GM21423 (cell line): Measurements from ENCODE around the gene KRTAP6-2.

Experiments
- ATAC-seq: cut with Tn5 transposase; IDR thresholded peaks from one replicate; pipeline ENCODE4 v1.9.1; 2021; ENCODE audit warnings: mild to moderate bottlenecking, moderate library complexity; ENCODE audit not compliant: unreplicated experiment

The KRTAP6-2 gene, protein sequence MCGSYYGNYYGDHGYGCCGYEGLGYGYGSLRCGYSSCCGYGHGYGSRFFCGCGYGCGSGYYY

DNA sequence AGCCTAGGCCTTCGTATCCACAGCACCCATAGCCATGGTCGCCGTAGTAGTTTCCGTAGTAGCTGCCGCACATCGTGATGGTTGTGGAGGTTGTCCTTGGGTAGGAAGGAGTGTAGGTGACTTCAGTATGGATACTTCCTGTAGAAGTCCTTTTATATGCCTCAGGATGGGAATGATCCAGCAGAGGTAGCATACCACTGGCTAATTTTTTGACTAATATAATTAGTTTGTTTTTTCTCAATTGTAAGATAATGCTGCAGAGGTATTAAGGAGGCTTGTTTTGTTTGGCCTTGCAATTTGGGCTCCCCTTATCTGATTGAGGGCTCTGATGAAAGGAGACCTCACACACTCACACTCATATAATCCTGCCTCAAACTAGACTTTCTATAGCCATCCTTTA is at the start of gene KRTAP6-2:
KRTAP6-2 (minus strand) TSS at position 101 of the 400 bp plus-strand sequence; CDS start at position 73, 28 bp downstream.
- no peak for ATAC-seq

DNA sequence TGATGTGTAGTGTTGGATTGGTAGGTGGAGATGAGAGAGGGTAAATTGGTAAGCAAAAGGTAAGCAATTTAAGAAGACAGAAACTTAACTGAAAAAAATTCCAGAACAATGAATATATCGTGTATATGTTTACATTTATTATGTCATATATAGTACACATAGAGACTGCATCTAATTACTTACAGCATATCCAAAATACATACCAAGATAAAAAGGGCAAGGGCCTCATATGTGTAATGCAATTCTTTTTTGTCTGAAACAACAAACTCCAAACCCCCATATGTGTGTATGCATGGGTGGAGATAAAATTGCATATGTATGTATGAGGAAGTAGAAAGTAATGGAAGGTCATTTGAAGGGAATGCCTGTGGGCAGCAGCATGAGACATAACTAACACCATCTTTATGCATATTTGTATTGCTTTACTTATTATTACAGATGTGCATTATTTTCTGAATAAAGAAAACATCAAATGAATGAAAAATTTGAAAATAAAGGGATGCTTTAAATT is 48.3 kb upstream of the KRTAP6-2 start:
- no peak for ATAC-seq

DNA sequence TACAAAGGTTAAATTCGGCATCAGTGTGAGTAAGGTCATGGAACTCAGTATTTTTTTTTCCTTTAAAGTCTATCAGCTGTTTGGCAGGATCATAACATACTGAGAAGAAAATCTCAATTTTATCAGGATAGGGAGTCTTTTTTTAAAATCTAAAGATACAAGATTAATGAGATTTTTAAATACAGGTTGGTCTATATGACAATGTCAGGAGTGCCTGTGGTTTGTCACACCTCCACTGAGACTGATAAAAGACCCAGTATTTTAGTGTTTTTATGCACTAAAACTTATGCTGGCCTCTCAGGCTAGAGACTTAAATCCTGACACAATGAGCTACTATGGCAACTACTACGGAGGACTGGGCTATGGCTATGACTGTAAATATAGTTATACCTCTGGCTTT is 43.9 kb upstream of the KRTAP6-2 start, which contains the start of gene KRTAP20-3:
KRTAP20-3 (plus strand) TSS at position 301 of the 400 bp plus-strand sequence.
- ATAC-seq: no peak

DNA sequence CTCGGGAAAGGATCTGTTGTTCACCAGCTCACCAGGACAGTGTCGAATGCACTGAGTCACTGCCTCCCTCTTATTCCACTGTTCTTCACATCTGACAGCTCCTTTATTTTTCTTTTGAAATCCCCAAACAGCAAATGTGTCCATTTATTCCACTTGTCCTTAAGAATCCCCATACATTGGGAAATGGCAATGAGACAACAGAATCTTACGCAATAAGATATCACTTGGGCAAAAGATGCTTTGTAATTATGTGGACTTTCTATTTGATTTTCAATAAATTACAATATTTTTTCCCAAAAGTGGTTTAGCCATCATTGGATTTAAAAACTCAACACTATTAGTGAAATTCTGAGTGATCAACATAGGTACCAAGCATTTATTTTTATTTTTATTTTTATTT is 40.0 kb upstream of the KRTAP6-2 start:
- ATAC-seq: no peak

DNA sequence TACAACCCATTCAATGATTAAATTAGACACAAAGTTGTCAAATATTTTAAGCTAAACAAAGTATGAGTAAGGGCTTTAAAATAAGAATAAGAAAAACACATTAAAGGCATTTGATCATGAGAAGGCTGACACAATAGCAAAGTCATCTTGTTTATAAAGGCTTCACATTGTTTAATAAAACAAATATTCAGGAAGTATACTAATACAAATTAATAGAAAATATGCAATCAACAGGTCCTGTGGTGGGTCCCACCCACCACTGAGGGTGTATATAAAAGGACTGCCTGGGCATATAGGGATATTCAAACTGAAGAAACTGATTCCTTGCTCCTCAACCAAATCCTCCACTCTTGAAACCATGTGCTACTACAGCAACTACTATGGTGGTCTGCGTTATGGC is 36.2 kb upstream of the KRTAP6-2 start, which contains the start of gene KRTAP20-2:
KRTAP20-2 (plus strand) TSS at position 301 of the 400 bp plus-strand sequence; CDS start at position 359, 58 bp downstream.
- ATAC-seq: no peak

DNA sequence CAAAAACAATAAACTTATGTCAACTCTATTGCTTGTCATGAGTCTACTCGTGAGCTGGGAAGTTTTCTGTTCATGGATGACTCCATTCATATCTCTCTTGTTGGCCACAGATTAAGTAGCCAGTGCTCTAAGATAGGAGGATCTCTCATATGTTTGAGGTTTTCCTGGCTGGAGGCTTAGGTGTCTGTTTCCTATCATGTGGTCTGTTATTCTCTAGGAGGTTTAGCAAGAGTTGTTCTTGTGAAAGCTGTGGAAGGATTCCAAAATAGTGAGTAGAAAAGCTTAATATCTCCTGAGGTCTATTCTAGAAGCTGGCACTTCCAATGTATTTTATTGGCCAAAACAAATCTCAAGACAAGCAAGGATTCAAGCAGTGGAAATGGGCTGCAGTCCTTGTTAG is 30.5 kb upstream of the KRTAP6-2 start:
- ATAC-seq: no peak

DNA sequence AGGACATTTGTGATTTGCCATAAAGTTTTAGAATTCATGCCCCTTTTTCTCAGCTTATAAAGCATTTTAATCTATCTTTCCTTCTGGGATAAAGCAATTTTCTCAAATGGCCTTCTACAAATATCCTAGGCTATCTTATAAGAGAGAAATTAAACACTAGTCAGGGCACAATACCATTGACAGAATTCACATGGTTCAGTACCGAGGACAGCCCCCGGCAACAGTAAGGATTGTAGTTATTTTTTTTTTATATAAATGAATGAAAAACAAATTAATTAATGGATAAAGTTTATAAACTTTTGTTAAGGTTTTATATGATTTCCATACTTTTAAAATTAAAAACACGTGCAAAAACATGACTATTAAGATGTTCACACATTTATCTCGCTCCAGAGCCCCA is 29.4 kb upstream of the KRTAP6-2 start:
- no peak for ATAC-seq

DNA sequence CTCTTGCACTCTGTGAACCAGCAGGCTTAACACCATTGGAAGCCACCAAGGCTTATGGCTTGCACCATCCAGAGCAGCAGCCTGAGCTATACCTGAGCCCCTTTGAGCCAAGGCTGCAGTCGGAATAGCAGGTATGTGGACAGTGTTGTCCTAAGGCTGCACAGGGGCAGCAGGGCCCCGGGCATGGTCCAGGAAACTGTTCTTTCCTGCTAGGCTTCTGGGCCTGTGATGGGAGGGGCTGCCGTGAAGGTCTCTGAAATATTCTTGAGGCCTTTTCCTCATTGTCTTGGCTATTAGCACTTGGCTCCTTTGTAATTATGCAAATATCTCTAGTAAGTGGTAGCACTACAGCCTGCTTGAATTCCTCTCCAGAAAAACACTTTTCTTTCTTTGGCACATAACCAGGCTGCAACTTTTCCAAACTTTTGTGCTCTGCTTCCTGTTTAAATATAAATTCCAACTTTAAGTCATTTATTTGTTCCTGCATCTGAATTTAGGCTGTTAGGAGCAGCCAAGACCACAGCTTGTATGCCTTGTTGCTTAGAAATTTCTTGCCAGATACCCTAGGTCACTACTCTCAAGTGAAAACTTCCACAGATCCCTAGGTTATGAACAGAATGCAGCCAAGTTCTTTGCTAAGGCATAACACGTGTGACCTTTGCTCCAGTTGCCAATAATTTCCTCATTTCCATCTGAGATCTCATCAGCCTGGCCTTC is 26.9 kb upstream of the KRTAP6-2 start:
- no peak for ATAC-seq

DNA sequence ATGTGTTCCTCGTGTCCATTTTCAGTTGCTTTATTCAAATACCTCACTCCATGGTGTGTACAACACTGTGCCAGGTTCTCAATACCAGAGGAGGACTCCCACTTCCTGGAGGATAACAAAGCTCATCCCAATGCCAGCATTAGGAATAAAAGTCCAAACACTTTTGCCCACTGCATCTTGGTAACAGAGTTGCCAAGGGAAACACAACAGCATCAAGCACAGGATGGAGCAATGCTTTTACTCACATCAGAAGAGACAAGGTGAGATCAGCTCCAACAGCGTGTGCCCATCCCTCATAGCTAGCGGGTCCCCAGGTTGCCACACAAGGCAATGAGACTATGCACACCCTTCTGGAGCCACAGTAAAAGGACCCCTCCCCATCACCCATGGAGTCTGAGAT is 24.7 kb upstream of the KRTAP6-2 start:
- no peak for ATAC-seq

DNA sequence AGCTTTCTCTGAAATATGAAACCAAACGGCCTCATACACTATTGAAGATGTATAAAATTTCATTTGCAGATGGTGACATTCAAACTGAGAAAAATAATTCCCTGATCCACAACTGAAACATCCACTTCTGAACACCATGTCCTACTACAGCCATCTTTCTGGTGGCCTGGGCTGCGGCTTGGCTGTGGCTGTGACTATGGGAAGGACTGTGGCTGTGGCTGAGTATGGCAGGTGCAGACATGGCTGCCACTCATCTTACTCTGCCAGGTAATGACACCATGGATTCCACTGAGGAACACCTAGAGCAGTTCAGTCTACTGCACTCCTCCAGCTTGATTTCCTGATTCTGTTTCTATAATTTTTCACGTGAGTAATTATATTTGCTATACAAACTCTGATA is 21.8 kb upstream of the KRTAP6-2 start, which contains the start of gene KRTAP20-4:
KRTAP20-4 (plus strand) TSS at position 106 of the 400 bp plus-strand sequence.
- ATAC-seq: no peak

DNA sequence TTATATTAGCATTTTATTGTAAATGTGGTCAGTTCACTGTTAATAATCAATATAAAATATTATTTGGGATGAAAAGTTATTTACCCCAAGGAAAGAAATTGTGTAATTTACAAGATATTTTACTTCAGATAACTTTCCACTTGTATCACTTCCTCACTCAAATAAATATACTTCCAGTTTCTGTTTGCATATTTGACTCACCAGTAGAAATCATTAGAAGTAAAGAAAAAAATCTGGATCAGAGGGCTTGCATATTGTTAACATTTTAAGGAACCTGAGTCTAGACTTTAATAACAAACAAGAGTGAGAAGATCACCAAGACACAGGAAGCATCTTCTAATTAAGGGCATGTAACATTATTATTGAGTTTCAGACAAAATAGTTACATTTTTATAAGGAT is 21.4 kb upstream of the KRTAP6-2 start:
- ATAC-seq: no peak

DNA sequence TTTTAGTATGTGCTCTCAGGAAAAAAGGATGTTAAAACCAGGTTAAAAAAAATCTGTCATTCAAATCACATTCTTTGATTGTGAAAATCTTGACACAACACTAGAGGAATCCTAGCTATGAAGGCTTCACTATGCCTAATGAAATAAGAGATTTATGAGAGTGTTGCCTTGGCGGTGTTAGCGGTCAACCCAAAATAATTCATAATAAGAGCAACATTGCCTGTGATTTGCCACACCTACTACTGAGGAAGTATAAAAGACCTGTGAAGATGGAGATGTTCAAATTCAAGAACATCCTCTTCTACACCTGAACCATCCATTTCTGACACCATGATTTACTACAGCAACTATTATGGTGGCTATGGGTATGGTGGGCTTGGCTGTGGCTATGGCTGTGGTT is 17.4 kb upstream of the KRTAP6-2 start, which contains the start of gene KRTAP20-1:
KRTAP20-1 (plus strand) TSS at position 301 of the 400 bp plus-strand sequence; CDS start at position 331, 30 bp downstream.
- ATAC-seq: no peak

DNA sequence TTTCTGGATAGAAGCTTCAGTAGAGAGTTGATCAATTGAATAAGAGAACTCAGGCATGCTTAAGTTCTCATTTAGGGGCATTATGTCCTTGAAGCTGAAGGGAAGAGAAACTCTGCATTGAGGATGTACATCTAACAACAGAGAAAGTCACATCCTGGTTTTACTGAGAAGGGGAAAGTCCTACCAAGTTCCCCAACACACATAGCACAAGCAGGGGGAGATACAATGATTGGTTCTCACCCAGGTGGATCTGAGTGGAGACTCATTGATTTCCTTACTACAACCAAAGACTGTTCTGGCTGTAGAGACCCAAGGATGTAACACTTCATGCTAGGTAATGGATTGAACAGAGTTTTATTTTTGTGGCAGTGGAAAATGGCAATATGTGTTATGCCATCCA is 16.5 kb upstream of the KRTAP6-2 start:
- ATAC-seq: no peak

DNA sequence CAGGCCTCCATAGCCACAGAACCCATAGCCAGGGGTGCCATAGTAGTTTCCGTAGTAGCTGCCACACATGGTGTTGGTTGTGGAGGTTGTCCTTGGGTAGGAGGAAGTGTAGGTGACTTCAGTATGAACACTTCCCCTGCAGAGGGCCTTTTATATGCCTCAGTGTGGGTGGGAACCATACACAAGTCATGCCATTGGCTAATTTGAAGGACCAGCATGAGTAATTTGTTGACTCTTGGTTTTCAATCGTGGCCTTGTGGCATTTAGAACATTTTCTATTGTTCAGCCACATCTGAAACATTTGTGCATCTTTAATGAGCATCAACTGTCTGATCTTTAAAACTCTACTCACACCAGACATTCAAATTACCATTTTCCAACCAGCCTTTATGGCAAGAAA is 15.1 kb upstream of the KRTAP6-2 start, which contains the start of gene KRTAP6-1:
KRTAP6-1 (minus strand) TSS at position 95 of the 400 bp plus-strand sequence; CDS start at position 69, 26 bp downstream.
- no peak for ATAC-seq

DNA sequence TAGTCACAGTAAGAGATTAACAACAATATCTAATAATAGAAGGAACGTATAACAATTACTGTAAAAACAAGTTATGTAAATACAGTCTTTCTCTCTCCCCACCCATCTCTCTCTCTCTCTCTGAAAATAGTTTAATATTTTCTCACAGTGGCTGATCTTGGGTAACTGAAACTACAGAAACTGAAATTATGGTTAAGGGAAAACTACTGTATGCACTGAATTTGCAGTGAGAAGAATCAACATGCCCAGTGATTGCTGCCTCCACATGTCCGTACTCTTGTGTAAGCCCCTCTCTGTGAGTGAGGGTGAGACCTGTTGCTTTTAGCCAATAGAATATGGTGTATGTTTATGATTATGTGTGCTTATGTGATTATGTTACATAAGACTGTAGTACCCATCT is 13.4 kb upstream of the KRTAP6-2 start:
- no peak for ATAC-seq

DNA sequence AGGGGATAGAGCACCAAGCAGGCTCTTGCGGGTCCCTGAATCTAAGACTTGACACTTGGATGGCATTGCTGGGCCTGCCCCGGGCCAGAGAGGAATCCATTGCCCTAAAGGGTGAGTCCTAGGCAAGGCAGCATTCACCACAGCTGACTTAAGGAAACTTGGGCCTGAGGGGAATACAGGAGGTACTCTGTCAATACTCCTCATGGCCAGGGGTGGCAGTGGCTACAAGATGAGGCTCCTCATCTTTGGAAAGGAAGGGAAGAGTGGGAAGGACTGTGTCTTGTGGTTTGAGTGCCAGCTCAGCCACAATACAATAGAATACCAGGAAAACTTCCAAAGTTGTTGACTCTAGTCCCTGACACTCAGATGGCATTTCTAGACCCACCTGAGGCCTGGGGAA is 7.3 kb upstream of the KRTAP6-2 start:
- no peak for ATAC-seq

DNA sequence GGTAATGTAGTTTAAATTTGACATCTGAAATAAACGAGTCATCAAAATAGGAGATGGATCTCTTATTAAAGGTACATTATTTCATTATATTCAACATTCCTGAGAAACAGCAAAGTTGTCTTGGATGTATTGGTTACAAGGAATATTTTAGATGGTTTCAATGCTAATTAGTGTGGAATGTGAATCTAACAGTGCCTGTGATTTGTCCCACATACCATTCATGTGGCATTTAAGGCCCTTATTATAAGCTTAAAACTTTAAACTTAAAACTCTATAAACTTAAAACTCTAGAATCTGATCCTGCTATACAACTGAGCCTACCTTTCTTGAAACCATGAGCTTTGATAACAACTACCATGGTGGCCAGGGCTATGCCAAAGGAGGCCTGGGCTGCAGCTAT is 2.1 kb upstream of the KRTAP6-2 start, which contains the start of gene KRTAP22-1:
KRTAP22-1 (plus strand) TSS at position 301 of the 400 bp plus-strand sequence.
- no peak for ATAC-seq

DNA sequence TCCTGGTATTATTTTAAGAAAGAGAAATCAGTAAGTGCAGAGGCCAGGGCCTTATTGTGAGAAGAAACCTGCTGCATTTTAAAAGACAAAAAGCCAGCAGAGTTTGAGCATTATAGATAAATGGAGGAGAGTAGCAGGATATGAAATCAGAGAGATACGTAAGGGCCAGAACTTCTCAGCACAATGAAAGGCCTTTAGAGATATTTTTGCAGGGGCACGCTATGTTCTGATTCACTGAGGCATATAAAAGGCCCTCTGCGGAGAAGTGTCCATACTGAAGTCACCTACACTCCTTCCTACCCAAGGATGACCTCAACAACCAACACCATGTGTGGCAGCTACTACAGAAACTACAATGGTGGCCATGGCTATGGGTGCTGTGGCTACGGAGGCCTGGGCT is 6.6 kb downstream of the KRTAP6-2 start, which contains the start of gene KRTAP6-3:
KRTAP6-3 (plus strand) TSS at position 301 of the 400 bp plus-strand sequence; CDS start at position 307, 6 bp downstream.
- no peak for ATAC-seq

DNA sequence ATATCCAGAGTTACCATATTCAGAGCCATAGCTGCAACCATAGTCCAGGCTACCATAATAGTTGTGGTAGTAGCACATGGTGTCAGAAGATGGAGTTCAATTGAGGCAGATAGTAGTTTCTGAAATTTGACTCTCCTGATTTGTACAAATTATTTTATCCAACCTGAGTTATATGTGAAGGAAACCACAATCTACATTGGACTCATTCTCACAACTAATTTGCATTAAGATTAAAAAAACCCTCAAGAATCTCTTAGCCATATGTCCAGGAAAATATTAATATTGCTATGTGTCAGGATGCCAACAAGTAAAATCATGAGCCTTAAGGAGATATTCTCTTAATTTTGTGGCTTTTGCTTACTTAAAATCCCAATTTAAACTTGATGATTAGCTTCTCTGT is 8.4 kb downstream of the KRTAP6-2 start, which contains the start of gene KRTAP22-2:
KRTAP22-2 (minus strand) TSS at position 101 of the 400 bp plus-strand sequence.
- no peak for ATAC-seq

DNA sequence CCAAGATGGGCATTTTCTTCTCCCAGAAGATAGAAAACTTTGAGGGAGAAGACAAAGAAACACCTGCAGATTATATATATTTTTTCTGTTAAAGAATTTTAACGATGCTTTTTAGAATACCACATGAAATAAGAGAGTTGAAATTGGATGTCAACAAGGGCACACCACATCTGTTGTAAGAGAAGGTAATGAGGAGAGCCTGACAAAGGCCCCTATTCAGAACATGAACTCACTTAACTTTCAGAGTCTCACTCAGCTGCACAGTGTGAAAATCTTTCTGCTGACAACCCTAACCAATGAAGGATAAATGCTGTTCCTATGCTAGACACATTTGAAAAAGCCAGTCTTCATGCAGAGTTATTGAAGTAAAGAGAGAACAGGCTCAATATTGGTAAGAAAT is 15.8 kb downstream of the KRTAP6-2 start:
- ATAC-seq: no peak

DNA sequence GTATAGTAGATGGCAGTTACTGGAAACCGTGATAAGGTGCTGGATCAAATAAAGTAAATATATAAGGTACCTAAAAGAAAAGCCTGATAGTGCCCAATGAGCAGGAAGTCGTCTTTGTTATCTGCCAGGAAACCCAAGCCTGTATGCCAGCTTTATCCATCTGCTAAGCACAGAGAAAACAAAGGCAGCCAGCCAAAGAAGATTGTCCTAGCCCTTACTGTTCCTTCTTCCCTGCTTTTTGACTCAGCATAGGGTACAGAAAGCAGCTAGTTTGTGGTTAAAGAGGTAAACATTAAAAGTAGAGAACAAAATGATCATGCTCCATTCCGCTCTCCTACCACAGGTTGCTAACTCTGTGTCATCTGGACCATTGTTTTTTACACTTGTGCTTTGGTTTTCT is 18.6 kb downstream of the KRTAP6-2 start:
- no peak for ATAC-seq

DNA sequence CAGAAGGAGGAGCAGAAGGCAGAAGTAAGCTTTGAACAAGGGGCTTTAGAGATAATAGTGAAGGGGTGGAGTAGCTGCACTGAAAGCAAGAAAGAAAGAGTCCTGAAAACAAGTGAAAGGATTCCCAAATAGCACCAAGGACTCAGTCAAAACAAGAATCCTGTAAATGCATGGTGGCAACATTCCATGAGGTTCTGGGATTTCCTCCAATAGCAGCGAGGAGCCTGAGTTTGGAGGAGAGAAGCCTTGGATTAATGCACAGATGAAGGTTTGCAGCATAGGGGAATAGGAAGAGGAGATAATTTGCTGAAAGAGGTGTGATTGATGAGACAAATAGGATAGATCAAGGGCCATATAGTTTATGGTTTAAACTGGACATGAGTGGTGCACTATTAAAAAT is 19.4 kb downstream of the KRTAP6-2 start:
- ATAC-seq: no peak
